ENCODE measurements around the gene DMD.

DMD gene

DNA sequence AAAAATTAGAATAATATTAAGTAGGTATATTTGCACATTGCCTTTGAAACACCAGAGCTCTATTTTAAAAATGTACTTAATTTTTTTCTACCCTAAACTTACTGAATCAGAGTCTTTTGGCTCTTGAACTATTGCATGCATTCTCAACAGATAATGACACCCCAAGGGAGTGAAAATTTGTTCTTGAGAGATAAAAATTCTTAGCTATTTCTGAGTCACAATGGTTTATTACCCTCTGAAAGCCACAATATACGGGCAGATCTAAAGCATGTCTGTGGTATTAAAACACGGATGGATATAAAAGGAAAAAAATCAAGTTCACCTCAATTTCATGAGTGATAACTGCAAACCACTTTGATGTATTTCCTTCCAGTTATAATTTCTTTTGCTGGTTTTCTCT, 1503.2 kb downstream of the DMD start:
- no peaks in the 10 kb centered on the region for H3K9me3 ChIP-seq (ENCODE audit: insufficient read depth, low read depth, low read length)
- no peaks in the 10 kb centered on the region for H3K36me3 ChIP-seq (ENCODE audit: insufficient read depth, low read length)
- no peak overlapping the region for H3K4me3 ChIP-seq (ENCODE audit: low read length, poor library complexity, severe bottlenecking)
- no peak overlapping the region for H3K9ac ChIP-seq (ENCODE audit: low read depth, low read length, poor library complexity, severe bottlenecking)
- no peak for TF ChIP-seq CTCF (conservative IDR thresholded peaks at IDR 0.05; ENCODE audit: low read length)
- no peak for TF ChIP-seq EZH2phosphoT487 (IDR thresholded peaks at IDR 0.05; ENCODE audit: borderline replicate concordance)
- no peaks in the 10 kb centered on the region for H3K9me2 ChIP-seq (replicated peaks; ENCODE audit: low read depth, low read length)
- H2AFZ ChIP-seq (ENCODE audit: low read length), result no peak overlapping the region
- H3K79me2 ChIP-seq (ENCODE audit: insufficient read depth, low read length), result no peaks in the 10 kb centered on the region
- no peaks in the 10 kb centered on the region for H4K20me1 ChIP-seq (ENCODE audit: insufficient read depth, low read length, poor library complexity, severe bottlenecking)
- no peak overlapping the region for H3K4me2 ChIP-seq (ENCODE audit: low read depth, low read length, poor library complexity, severe bottlenecking)
- H3F3A ChIP-seq (ENCODE audit: low read depth), result no peaks in the 10 kb centered on the region
- H3K27me3 ChIP-seq (ENCODE audit: insufficient read depth, low read length, poor library complexity, severe bottlenecking), result no peaks in the 10 kb centered on the region
- H3K4me1 ChIP-seq (ENCODE audit: insufficient read depth, low read length, poor library complexity, severe bottlenecking), result peaks cover 3% of the 10 kb centered on the region

DNA sequence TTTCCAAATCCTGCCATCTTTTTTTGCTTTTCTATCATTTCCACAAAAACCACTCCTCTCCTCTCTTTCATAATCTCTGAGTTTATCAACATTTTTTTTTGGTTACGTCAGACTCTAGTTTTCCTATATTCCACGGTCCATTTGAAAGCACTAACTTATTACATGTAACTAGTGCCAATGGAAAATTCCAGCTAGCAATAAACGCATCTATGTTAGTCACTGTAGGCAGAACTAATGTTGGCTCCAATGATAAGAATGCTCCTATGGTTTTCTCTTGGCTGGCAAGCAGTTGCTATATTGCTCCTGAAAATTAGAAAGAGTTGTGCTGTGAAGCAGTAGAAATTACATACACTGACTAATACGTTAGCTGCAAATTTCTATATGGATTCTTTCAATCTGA, 1504.9 kb downstream of the DMD start:
- Histone ChIP-seq H3K4me3 (ENCODE audit: low read length, poor library complexity, severe bottlenecking) (no peak overlapping the region), H4K20me1 (ENCODE audit: insufficient read depth, low read length, poor library complexity, severe bottlenecking) (no peaks in the 10 kb centered on the region), H3K36me3 (ENCODE audit: insufficient read depth, low read length) (no peaks in the 10 kb centered on the region), H3K9ac (ENCODE audit: low read depth, low read length, poor library complexity, severe bottlenecking) (no peak overlapping the region), H3K79me2 (ENCODE audit: insufficient read depth, low read length) (no peaks in the 10 kb centered on the region), H3F3A (ENCODE audit: low read depth) (no peaks in the 10 kb centered on the region), H3K4me1 (ENCODE audit: insufficient read depth, low read length, poor library complexity, severe bottlenecking) (peaks cover 3% of the 10 kb centered on the region), H3K9me2 (replicated peaks; ENCODE audit: low read depth, low read length) (no peaks in the 10 kb centered on the region), H3K9me3 (ENCODE audit: insufficient read depth, low read depth, low read length) (no peaks in the 10 kb centered on the region), H2AFZ (ENCODE audit: low read length) (no peak overlapping the region), H3K4me2 (ENCODE audit: low read depth, low read length, poor library complexity, severe bottlenecking) (no peak overlapping the region), H3K27me3 (ENCODE audit: insufficient read depth, low read length, poor library complexity, severe bottlenecking) (no peaks in the 10 kb centered on the region)
- TF ChIP-seq EZH2phosphoT487 (IDR thresholded peaks at IDR 0.05; ENCODE audit: borderline replicate concordance) (no peak), CTCF (conservative IDR thresholded peaks at IDR 0.05; ENCODE audit: low read length) (no peak)

GRCh38 chrX:31705816-31706215, 1505.5 kb downstream of the DMD start:
- Histone ChIP-seq H4K20me1 (ENCODE audit: insufficient read depth, low read length, poor library complexity, severe bottlenecking) (no peaks in the 10 kb centered on the region), H3K9me3 (ENCODE audit: insufficient read depth, low read depth, low read length) (no peaks in the 10 kb centered on the region), H3K4me1 (ENCODE audit: insufficient read depth, low read length, poor library complexity, severe bottlenecking) (peaks cover 3% of the 10 kb centered on the region), H3K27me3 (ENCODE audit: insufficient read depth, low read length, poor library complexity, severe bottlenecking) (no peaks in the 10 kb centered on the region), H2AFZ (ENCODE audit: low read length) (no peak overlapping the region), H3F3A (ENCODE audit: low read depth) (no peaks in the 10 kb centered on the region), H3K4me2 (ENCODE audit: low read depth, low read length, poor library complexity, severe bottlenecking) (no peak overlapping the region), H3K36me3 (ENCODE audit: insufficient read depth, low read length) (no peaks in the 10 kb centered on the region), H3K79me2 (ENCODE audit: insufficient read depth, low read length) (no peaks in the 10 kb centered on the region), H3K9ac (ENCODE audit: low read depth, low read length, poor library complexity, severe bottlenecking) (no peak overlapping the region), H3K4me3 (ENCODE audit: low read length, poor library complexity, severe bottlenecking) (no peak overlapping the region), H3K9me2 (replicated peaks; ENCODE audit: low read depth, low read length) (no peaks in the 10 kb centered on the region)
- TF ChIP-seq EZH2phosphoT487 (IDR thresholded peaks at IDR 0.05; ENCODE audit: borderline replicate concordance) (no peak), CTCF (conservative IDR thresholded peaks at IDR 0.05; ENCODE audit: low read length) (no peak)
